Aorta (tissue), 5 donors: Measurements from ENCODE around the gene CAVIN1. TPM values are rescaled to one million over a fixed set of nuclear protein-coding genes. Genes with fewer than 3 reads are reported as not detected.

Experiments
- ATAC-seq: fragments of 200-7000 bp; cut with Tn5 transposase; one replicate; pipeline ENCODE4 v1.9.1; 2022; ENCODE audit warnings: moderate library complexity; ENCODE audit not compliant: low FRiP score
- DNase-seq, 2 donors: peaks; one replicate each; pipeline ENCODE4 v3.0.0-alpha.2; 2020
- H3K27ac ChIP-seq, 2 donors: one replicate each; pipeline ENCODE4 v1.5.1; 2013; ENCODE audit warnings: low read length in 2 of 2, mild to moderate bottlenecking in 2 of 2, moderate library complexity in 2 of 2, control low read depth in 1 of 2, inconsistent platforms in 1 of 2, low read depth in 1 of 2
- H3K27me3 ChIP-seq, 2 donors: one replicate each; pipeline ENCODE4 v1.6.1; 2013; ENCODE audit warnings: control low read depth in 1 of 2, low read length in 1 of 2, mild to moderate bottlenecking in 1 of 2, moderate library complexity in 1 of 2; ENCODE audit not compliant: insufficient read depth in 2 of 2, control insufficient read depth in 1 of 2
- H3K36me3 ChIP-seq, 2 donors: one replicate each; pipeline ENCODE4 v1.6.1; 2013; ENCODE audit warnings: control low read depth in 1 of 2, low read length in 1 of 2, mild to moderate bottlenecking in 1 of 2; ENCODE audit not compliant: insufficient read depth in 2 of 2, control insufficient read depth in 1 of 2
- H3K4me1 ChIP-seq, 2 donors: one replicate each; pipeline ENCODE4 v1.6.1; 2013; ENCODE audit warnings: low read length in 2 of 2, control low read depth in 1 of 2, mild to moderate bottlenecking in 1 of 2, moderate library complexity in 1 of 2; ENCODE audit not compliant: insufficient read depth in 2 of 2, control insufficient read depth in 1 of 2
- H3K4me3 ChIP-seq, 2 donors: one replicate each; pipeline ENCODE4 v1.5.1; 2013; ENCODE audit warnings: low read length in 2 of 2, control low read depth in 1 of 2, mild to moderate bottlenecking in 1 of 2
- H3K9me3 ChIP-seq: one replicate; pipeline ENCODE4 v1.6.1; 2013; ENCODE audit warnings: mild to moderate bottlenecking, low read length; ENCODE audit not compliant: control insufficient read depth
- WGBS, 2 donors: extraction: QIAGEN DNeasy Blood & Tissue Kit; methylation state at CpG; one replicate each; pipeline ENCODE4 v1.1.7; 2013; 5-methylcytosine and 5-hydroxymethylcytosine counted together
- intact Hi-C, 2 donors: fragments of 100-400 bp; cut with DNase I; formaldehyde crosslinking; loops; one replicate each; pipeline versions ENCODE4 v1.14.2 to v1.15.0; 2022
- polyA plus RNA-seq, 2 donors: library from polyadenylated mRNA; stranded (reverse); fragments of 200-250 nt; gene quantifications; one replicate each; pipeline ENCODE4 v1.2.3, GENCODE V29; 2013
- total RNA-seq, 2 donors: library from RNA; stranded (reverse); fragmentation: NEBNext Ultra II Directional; extraction: Animal tissue kit (Norgen Biotek cat#: 25700); gene quantifications; one replicate each; pipeline ENCODE4 v1.2.1, GENCODE V29; 2021
- donor health status: healthy with polysubstance abuse.
- donor health status: Bipolar disorder and iron deficiency.
- donor health status: DM: no; HTN: no; CAD: no.
- donor health status: DM: no; HTN: no; CAD: no.
- donor health status: DM: yes; HTN: yes; CAD: no.

Gene CAVIN1
- total and polyA plus RNA-seq, 4 donors = 350 to 643 (median 495) TPM

DNA sequence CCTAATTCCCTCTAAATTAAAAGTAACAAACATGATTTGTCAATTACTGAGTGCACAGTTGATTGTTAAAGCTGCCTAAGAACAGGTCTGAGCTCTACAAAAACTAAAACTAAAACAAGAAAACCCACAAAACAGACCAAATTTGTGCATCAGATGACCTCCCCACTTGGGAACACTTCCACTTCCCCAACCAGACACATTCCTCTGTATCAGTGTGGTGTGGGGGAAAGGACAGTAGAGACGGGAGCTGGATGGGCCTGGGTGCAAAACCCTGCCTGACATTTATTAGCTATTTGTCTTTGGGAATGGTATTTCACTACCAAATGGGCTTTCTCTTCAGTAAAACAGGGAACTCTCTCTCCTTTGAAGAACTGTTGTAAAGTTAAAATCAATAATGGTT is 64.6 kb downstream of the CAVIN1 start:
- Histone ChIP-seq H3K27ac (no peak overlapping the region), H3K27me3 (no peaks in the 10 kb centered on the region), H3K4me1 (peaks cover 9 to 19% of the 10 kb centered on the region in 2 donors), H3K4me3 (no peak overlapping the region), H3K9me3 (no peaks in the 10 kb centered on the region), H3K36me3 (no peaks in the 10 kb centered on the region)
- WGBS, 2 donors = 81 to 93% methylated on average over 1 of the region's 1 CpG
- ATAC-seq (no peak), DNase-seq (no peak)
- intact Hi-C loops = no loop called here

DNA sequence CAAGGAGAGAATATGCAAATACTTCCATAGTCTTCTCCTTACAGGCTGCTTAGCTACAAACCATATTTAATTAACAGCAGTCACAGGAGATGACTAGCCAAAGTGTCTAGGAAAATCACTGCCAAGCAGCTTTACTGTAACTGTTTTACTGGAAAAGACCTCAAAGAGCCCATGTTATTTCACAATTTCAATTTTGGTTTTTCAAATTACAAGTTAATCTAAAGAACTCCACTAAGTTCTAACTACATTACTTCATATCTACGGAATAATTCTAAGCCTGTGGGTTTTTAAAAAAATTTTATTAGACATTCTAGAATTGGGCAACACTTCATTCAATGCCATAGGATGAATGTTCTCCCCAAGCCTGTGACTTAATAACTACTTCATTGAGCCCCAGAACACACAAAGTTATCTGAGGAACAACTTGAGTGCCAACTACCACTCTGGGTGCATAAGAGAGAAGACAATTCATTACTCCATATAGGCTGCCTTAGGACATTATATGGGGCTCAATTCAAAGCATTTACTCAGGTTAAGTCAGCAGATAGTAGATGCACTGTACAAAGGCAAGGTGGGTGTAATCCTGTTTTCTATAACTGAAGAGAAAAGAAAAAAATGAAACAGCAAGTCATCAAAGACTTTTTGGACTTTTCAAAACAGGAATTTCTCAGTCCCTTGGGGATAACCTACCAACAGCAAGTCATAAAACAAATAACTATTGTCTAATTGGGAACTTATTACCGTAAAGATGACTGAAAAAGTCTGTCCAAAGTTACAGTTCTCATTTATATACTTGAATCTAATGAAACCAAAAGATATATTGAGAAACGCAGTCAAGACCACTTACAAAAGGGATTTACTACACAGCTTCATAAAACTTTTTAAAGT is 67.9 kb downstream of the CAVIN1 start:
- Histone ChIP-seq H3K27me3 (no peaks in the 10 kb centered on the region), H3K27ac (no peak overlapping the region), H3K36me3 (no peaks in the 10 kb centered on the region), H3K4me3 (no peak overlapping the region), H3K4me1 (peaks cover 3 to 15% of the 10 kb centered on the region in 2 donors), H3K9me3 (no peaks in the 10 kb centered on the region)
- 52 to 61% methylated on average over 3 of the region's 3 CpGs for WGBS, 2 donors
- intact Hi-C loops = no loop called here
- DNase-seq = no peak
- peak; percentile 56 for ATAC-seq

Other genes starting within 250 kb of the CAVIN1 start
- gene KCNH4, start 242.1 kb downstream of the CAVIN1 start, total RNA-seq = under 1 TPM; 0.15 to 0.32 TPM
- gene KCNH4, start 242.1 kb downstream of the CAVIN1 start, polyA plus RNA-seq = not detected
- gene HCRT, start 237.8 kb downstream of the CAVIN1 start, total RNA-seq = not detected
- gene HCRT, start 237.8 kb downstream of the CAVIN1 start, polyA plus RNA-seq = not detected
- gene GHDC, start 228.8 kb downstream of the CAVIN1 start, total RNA-seq = 10 to 100 TPM; 17.3 to 26.0 TPM
- 10 to 100 TPM; 13.1 to 27.5 TPM for gene GHDC, start 228.8 kb downstream of the CAVIN1 start, polyA plus RNA-seq
- 100 to 1,000 TPM in 1 of 2 donors, 10 to 100 TPM in 1; 78.0 to 106 TPM for gene STAT5B, start 146.9 kb downstream of the CAVIN1 start, total RNA-seq
- gene STAT5B, start 146.9 kb downstream of the CAVIN1 start, polyA plus RNA-seq = 10 to 100 TPM; 18.0 to 54.6 TPM
- 10 to 100 TPM; 42.1 to 63.2 TPM for gene STAT5A, start 134.8 kb downstream of the CAVIN1 start, total RNA-seq
- gene STAT5A, start 134.8 kb downstream of the CAVIN1 start, polyA plus RNA-seq = 10 to 100 TPM; 10.9 to 20.8 TPM
- gene STAT3, start 34.8 kb downstream of the CAVIN1 start, total RNA-seq = 100 to 1,000 TPM; 279 to 297 TPM
- 10 to 100 TPM; 34.1 to 78.3 TPM for gene STAT3, start 34.8 kb downstream of the CAVIN1 start, polyA plus RNA-seq
- gene ATP6V0A1, start 35.6 kb upstream of the CAVIN1 start, total RNA-seq = 100 to 1,000 TPM in 1 of 2 donors, 10 to 100 TPM in 1; 96.2 to 111 TPM
- 10 to 100 TPM; 13.4 to 47.5 TPM for gene ATP6V0A1, start 35.6 kb upstream of the CAVIN1 start, polyA plus RNA-seq
- gene NAGLU, start 113.0 kb upstream of the CAVIN1 start, total RNA-seq = 10 to 100 TPM; 38.8 to 41.9 TPM
- gene NAGLU, start 113.0 kb upstream of the CAVIN1 start, polyA plus RNA-seq = 10 to 100 TPM; 22.3 to 75.0 TPM
- gene HSD17B1, start 129.7 kb upstream of the CAVIN1 start, total RNA-seq = 1 to 10 TPM in 1 of 2 donors, under 1 TPM in 1; 0.62 to 1.3 TPM
- 1 to 10 TPM in 1 of 2 donors, under 1 TPM in 1; 0.50 to 7.6 TPM for gene HSD17B1, start 129.7 kb upstream of the CAVIN1 start, polyA plus RNA-seq
- gene COASY, start 138.9 kb upstream of the CAVIN1 start, total RNA-seq = 10 to 100 TPM; 34.0 to 43.2 TPM
- gene COASY, start 138.9 kb upstream of the CAVIN1 start, polyA plus RNA-seq = 10 to 100 TPM; 23.0 to 89.5 TPM
- 10 to 100 TPM; 31.9 to 34.2 TPM for gene MLX, start 143.8 kb upstream of the CAVIN1 start, total RNA-seq
- 10 to 100 TPM; 33.8 to 38.6 TPM for gene MLX, start 143.8 kb upstream of the CAVIN1 start, polyA plus RNA-seq
- gene PSMC3IP, start 154.5 kb upstream of the CAVIN1 start, total RNA-seq = 1 to 10 TPM; 3.9 to 5.2 TPM
- gene PSMC3IP, start 154.5 kb upstream of the CAVIN1 start, polyA plus RNA-seq = 10 to 100 TPM in 1 of 2 donors, 1 to 10 TPM in 1; 3.8 to 14.4 TPM
- 10 to 100 TPM; 42.9 to 54.1 TPM for gene RETREG3, start 186.1 kb upstream of the CAVIN1 start, total RNA-seq
- 10 to 100 TPM; 11.5 to 27.6 TPM for gene RETREG3, start 186.1 kb upstream of the CAVIN1 start, polyA plus RNA-seq
- gene TUBG1, start 186.4 kb upstream of the CAVIN1 start, total RNA-seq = 10 to 100 TPM; 21.5 to 24.9 TPM
- gene TUBG1, start 186.4 kb upstream of the CAVIN1 start, polyA plus RNA-seq = 10 to 100 TPM; 15.7 to 19.5 TPM
- gene TUBG2, start 236.0 kb upstream of the CAVIN1 start, total RNA-seq = 10 to 100 TPM; 23.4 to 42.6 TPM
- gene TUBG2, start 236.0 kb upstream of the CAVIN1 start, polyA plus RNA-seq = 10 to 100 TPM; 23.9 to 72.2 TPM